Amniotic stem cell (primary cell): ENCODE results near the gene HPCAL4.

Experiments used
- DNase-seq: peaks from one replicate; lab custom pipeline; 2025; lab: John Stamatoyannopoulos, UW

Gene HPCAL4

GRCh38 chr1:39676948-39677548 is 14.2 kb downstream of the HPCAL4 start:
- no peak for DNase-seq

GRCh38 chr1:39675220-39675619 is 16.0 kb downstream of the HPCAL4 start:
- DNase-seq: no peak

GRCh38 chr1:39673215-39673614 is 18.0 kb downstream of the HPCAL4 start:
- no peak for DNase-seq

GRCh38 chr1:39672551-39672947 is 18.7 kb downstream of the HPCAL4 start:
- no peak for DNase-seq

- no peak for DNase-seq
Measured at GRCh38 chr1:39671793-39672550, 19.3 kb downstream of the HPCAL4 start, which contains the start of gene NT5C1A. Gene NT5C1A, minus strand, starts transcription at chr1:39672107. Its CDS starts 69 bp downstream, at chr1:39672038.

- DNase-seq: no peak
Measured at GRCh38 chr1:39671433-39671792, 19.8 kb downstream of the HPCAL4 start.

- DNase-seq: no peak
Measured at GRCh38 chr1:39670689-39671088, 20.5 kb downstream of the HPCAL4 start.

GRCh38 chr1:39668894-39669293 is 22.3 kb downstream of the HPCAL4 start:
- no peak for DNase-seq

- DNase-seq: no peak
Measured at GRCh38 chr1:39668111-39668510, 23.1 kb downstream of the HPCAL4 start.

GRCh38 chr1:39666772-39667171 is 24.5 kb downstream of the HPCAL4 start:
- no peak for DNase-seq

GRCh38 chr1:39663559-39663958 is 27.7 kb downstream of the HPCAL4 start:
- no peak for DNase-seq

GRCh38 chr1:39662861-39663260 is 28.4 kb downstream of the HPCAL4 start:
- no peak for DNase-seq

GRCh38 chr1:39659538-39659937 is 31.7 kb downstream of the HPCAL4 start:
- DNase-seq: no peak

GRCh38 chr1:39659110-39659509 is 32.1 kb downstream of the HPCAL4 start:
- no peak for DNase-seq

- DNase-seq: peak; percentile 37
Measured at GRCh38 chr1:39657923-39658485, 33.2 kb downstream of the HPCAL4 start.

- DNase-seq: no peak
Measured at GRCh38 chr1:39657402-39657801, 33.8 kb downstream of the HPCAL4 start.

GRCh38 chr1:39656391-39656790 is 34.8 kb downstream of the HPCAL4 start:
- no peak for DNase-seq

- DNase-seq: no peak
Measured at GRCh38 chr1:39655578-39656268, 35.5 kb downstream of the HPCAL4 start.

GRCh38 chr1:39654291-39654690 is 36.9 kb downstream of the HPCAL4 start:
- DNase-seq: no peak

GRCh38 chr1:39653546-39654031 is 37.6 kb downstream of the HPCAL4 start:
- DNase-seq: no peak

- no peak for DNase-seq
Measured at GRCh38 chr1:39652554-39652953, 38.7 kb downstream of the HPCAL4 start.

GRCh38 chr1:39652105-39652504 is 39.1 kb downstream of the HPCAL4 start:
- no peak for DNase-seq

- DNase-seq: no peak
Measured at GRCh38 chr1:39650431-39650830, 40.8 kb downstream of the HPCAL4 start.
